GM21526 (cell line): ENCODE data around the gene PUS7L.

Experiments
- ATAC-seq: cut with Tn5 transposase; IDR thresholded peaks from one replicate; pipeline ENCODE4 v1.9.1; 2021; ENCODE audit warnings: moderate library complexity; ENCODE audit not compliant: unreplicated experiment, low FRiP score

Gene PUS7L

GRCh38 chr12:43669373-43669772 lies 89.2 kb downstream of the PUS7L start:
- ATAC-seq = no peak
